Measurements from ENCODE around the gene LAIR1.

Gene LAIR1

GRCh38 chr19:54364775-54365257 is at the start of gene LAIR1:
Gene LAIR1 (minus strand): TSS chr19:54364931. CDS start chr19:54364804, 127 bp downstream.
- DNase-seq (ENCODE audit: low read depth in 1 of 2, low spot score in 1 of 2), result no peak
- TF ChIP-seq JUND (IDR thresholded peaks at IDR 0.05; ENCODE audit: low read depth), result no peak
- in situ Hi-C loops (cut with HindIII; ENCODE audit: low pct_unique_long_range_greater_than_20kb, low sequenced_read_pairs), result no loop called here

GRCh38 chr19:54414156-54414555 is 49.4 kb upstream of the LAIR1 start:
- in situ Hi-C loops (cut with HindIII; ENCODE audit: low pct_unique_long_range_greater_than_20kb, low sequenced_read_pairs), result no loop called here
- no peak for TF ChIP-seq JUND (IDR thresholded peaks at IDR 0.05; ENCODE audit: low read depth)
- no peak for DNase-seq (ENCODE audit: low read depth in 1 of 2, low spot score in 1 of 2)

GRCh38 chr19:54412877-54413276 is 48.1 kb upstream of the LAIR1 start:
- in situ Hi-C loops (cut with HindIII; ENCODE audit: low pct_unique_long_range_greater_than_20kb, low sequenced_read_pairs), result no loop called here
- TF ChIP-seq JUND (IDR thresholded peaks at IDR 0.05; ENCODE audit: low read depth), result no peak

GRCh38 chr19:54411033-54411432 is 46.3 kb upstream of the LAIR1 start:
- DNase-seq (ENCODE audit: low read depth in 1 of 2, low spot score in 1 of 2), result no peak
- no peak for TF ChIP-seq JUND (IDR thresholded peaks at IDR 0.05; ENCODE audit: low read depth)
- in situ Hi-C loops (cut with HindIII; ENCODE audit: low pct_unique_long_range_greater_than_20kb, low sequenced_read_pairs), result no loop called here

More at GRCh38 chr19:54412877-54413276, 48.1 kb upstream of the LAIR1 start:
- no peak for DNase-seq (ENCODE audit: low read depth in 1 of 2, low spot score in 1 of 2)

GRCh38 chr19:54408456-54409026 is 43.8 kb upstream of the LAIR1 start:
- no peak for DNase-seq (ENCODE audit: low read depth in 1 of 2, low spot score in 1 of 2)
- in situ Hi-C loops (cut with HindIII; ENCODE audit: low pct_unique_long_range_greater_than_20kb, low sequenced_read_pairs), result no loop called here
- no peak for TF ChIP-seq JUND (IDR thresholded peaks at IDR 0.05; ENCODE audit: low read depth)

GRCh38 chr19:54407780-54408179 is 43.0 kb upstream of the LAIR1 start:
- TF ChIP-seq JUND (IDR thresholded peaks at IDR 0.05; ENCODE audit: low read depth), result no peak

GRCh38 chr19:54405628-54406027 is 40.9 kb upstream of the LAIR1 start:
- no peak for TF ChIP-seq JUND (IDR thresholded peaks at IDR 0.05; ENCODE audit: low read depth)
- in situ Hi-C loops (cut with HindIII; ENCODE audit: low pct_unique_long_range_greater_than_20kb, low sequenced_read_pairs), result no loop called here
- no peak for DNase-seq (ENCODE audit: low read depth in 1 of 2, low spot score in 1 of 2)

More at GRCh38 chr19:54407780-54408179, 43.0 kb upstream of the LAIR1 start:
- no peak for DNase-seq (ENCODE audit: low read depth in 1 of 2, low spot score in 1 of 2)
- in situ Hi-C loops (cut with HindIII; ENCODE audit: low pct_unique_long_range_greater_than_20kb, low sequenced_read_pairs), result no loop called here

GRCh38 chr19:54403054-54403453 is 38.3 kb upstream of the LAIR1 start:
- in situ Hi-C loops (cut with HindIII; ENCODE audit: low pct_unique_long_range_greater_than_20kb, low sequenced_read_pairs), result no loop called here

GRCh38 chr19:54400913-54401312 is 36.2 kb upstream of the LAIR1 start:
- DNase-seq (ENCODE audit: low read depth in 1 of 2, low spot score in 1 of 2), result no peak
- TF ChIP-seq JUND (IDR thresholded peaks at IDR 0.05; ENCODE audit: low read depth), result no peak
- in situ Hi-C loops (cut with HindIII; ENCODE audit: low pct_unique_long_range_greater_than_20kb, low sequenced_read_pairs), result no loop called here

More at GRCh38 chr19:54403054-54403453, 38.3 kb upstream of the LAIR1 start:
- no peak for TF ChIP-seq JUND (IDR thresholded peaks at IDR 0.05; ENCODE audit: low read depth)
- DNase-seq (ENCODE audit: low read depth in 1 of 2, low spot score in 1 of 2), result no peak

GRCh38 chr19:54399189-54399588 is 34.5 kb upstream of the LAIR1 start:
- no peak for TF ChIP-seq JUND (IDR thresholded peaks at IDR 0.05; ENCODE audit: low read depth)
- in situ Hi-C loops (cut with HindIII; ENCODE audit: low pct_unique_long_range_greater_than_20kb, low sequenced_read_pairs), result no loop called here
- peak in 1 of 2 experiments; percentile 59 for DNase-seq (ENCODE audit: low read depth in 1 of 2, low spot score in 1 of 2)

GRCh38 chr19:54395685-54396084 is 31.0 kb upstream of the LAIR1 start:
- TF ChIP-seq JUND (IDR thresholded peaks at IDR 0.05; ENCODE audit: low read depth), result no peak
- no peak for DNase-seq (ENCODE audit: low read depth in 1 of 2, low spot score in 1 of 2)
- in situ Hi-C loops (cut with HindIII; ENCODE audit: low pct_unique_long_range_greater_than_20kb, low sequenced_read_pairs), result no loop called here

- peak in 1 of 2 experiments; percentile 29 for DNase-seq (ENCODE audit: low read depth in 1 of 2, low spot score in 1 of 2)
- TF ChIP-seq JUND (IDR thresholded peaks at IDR 0.05; ENCODE audit: low read depth), result no peak
- in situ Hi-C loops (cut with HindIII; ENCODE audit: low pct_unique_long_range_greater_than_20kb, low sequenced_read_pairs), result no loop called here
Measured at GRCh38 chr19:54393381-54393780, 28.6 kb upstream of the LAIR1 start.

GRCh38 chr19:54392105-54392504 is 27.4 kb upstream of the LAIR1 start:
- in situ Hi-C loops (cut with HindIII; ENCODE audit: low pct_unique_long_range_greater_than_20kb, low sequenced_read_pairs), result no loop called here
- no peak for DNase-seq (ENCODE audit: low read depth in 1 of 2, low spot score in 1 of 2)
- no peak for TF ChIP-seq JUND (IDR thresholded peaks at IDR 0.05; ENCODE audit: low read depth)

- TF ChIP-seq JUND (IDR thresholded peaks at IDR 0.05; ENCODE audit: low read depth), result no peak
- peak in 1 of 2 experiments; percentile 53 for DNase-seq (ENCODE audit: low read depth in 1 of 2, low spot score in 1 of 2)
- in situ Hi-C loops (cut with HindIII; ENCODE audit: low pct_unique_long_range_greater_than_20kb, low sequenced_read_pairs), result no loop called here
Measured at GRCh38 chr19:54391589-54392061, 26.9 kb upstream of the LAIR1 start.

Measured in T47D (cell line).